Mesenteric fat pad (tissue), 1 donor: ENCODE measurements around the gene CCM2. TPM values are rescaled to one million over a fixed set of nuclear protein-coding genes. Genes with fewer than 3 reads are reported as not detected.
"Not testable (repeated sequence)": the region's sequence is repeated elsewhere in the genome, so short reads cannot be mapped to it uniquely, and the experiment has no call there.

ENCODE experiments used
- DNase-seq: peaks from one replicate; pipeline ENCODE4 v3.0.0-alpha.2; 2020; ENCODE audit warnings: low spot score
- total RNA-seq: library from RNA; stranded (reverse); fragmentation: NEBNext Ultra II Directional; extraction: Animal tissue kit (Norgen Biotek cat#: 25700); gene quantifications from one replicate; pipeline ENCODE4 v1.2.1, GENCODE V29; 2021
- donor health status: DM: yes; HTN: yes; CAD: no.

The CCM2 gene
- total RNA-seq, 1 donor from 2014 or later = 53.2 TPM

- DNase-seq = peak; percentile 86
Measured at GRCh38 chr7:44980393-44981034, 19.5 kb upstream of the CCM2 start.

- no peak for DNase-seq
Measured at GRCh38 chr7:44981035-44981706, 18.8 kb upstream of the CCM2 start.

- no peak for DNase-seq
Measured at GRCh38 chr7:44982535-44982923, 17.5 kb upstream of the CCM2 start.

- DNase-seq = no peak
Measured at GRCh38 chr7:44982970-44983369, 17.0 kb upstream of the CCM2 start.

GRCh38 chr7:44983742-44984477, 16.1 kb upstream of the CCM2 start:
- DNase-seq = no peak

- DNase-seq = no peak
Measured at GRCh38 chr7:44984478-44984758, 15.6 kb upstream of the CCM2 start.

GRCh38 chr7:44985033-44985695, 14.8 kb upstream of the CCM2 start:
- DNase-seq = no peak

GRCh38 chr7:44985900-44986217, 14.1 kb upstream of the CCM2 start:
- peak; percentile 85 for DNase-seq

- peak; percentile 99 for DNase-seq
Measured at GRCh38 chr7:44986218-44987053, 13.6 kb upstream of the CCM2 start.

GRCh38 chr7:44987457-44987856, 12.5 kb upstream of the CCM2 start:
- no peak for DNase-seq

GRCh38 chr7:44987996-44988395, 12.0 kb upstream of the CCM2 start:
- DNase-seq = no peak

- no peak for DNase-seq
Measured at GRCh38 chr7:44988701-44989100, 11.3 kb upstream of the CCM2 start.

- no peak for DNase-seq
Measured at GRCh38 chr7:44989132-44989531, 10.9 kb upstream of the CCM2 start.

- no peak for DNase-seq
Measured at GRCh38 chr7:44990109-44991023, 9.6 kb upstream of the CCM2 start.

GRCh38 chr7:44992004-44992795, 7.8 kb upstream of the CCM2 start:
- DNase-seq = not testable (repeated sequence)

- DNase-seq = no peak
Measured at GRCh38 chr7:44994877-44995554, 5.0 kb upstream of the CCM2 start.

GRCh38 chr7:44995555-44996493, 4.2 kb upstream of the CCM2 start:
- DNase-seq = no peak
